GM12878 (cell line): Measurements from ENCODE around the gene CDHR5.

Experiments
- CEBPB ChIP-seq, 2 experiments: fragments of 150-350 bp in 1 of 2; IDR thresholded peaks; 2 replicates each; pipeline ENCODE4 v1.6.1; 2012 to 2014; ENCODE audit warnings: low read depth in 2 of 2, low read length in 2 of 2, borderline replicate concordance in 1 of 2, inconsistent platforms in 1 of 2
- DPF2 ChIP-seq: fragments of 450-650 bp; IDR thresholded peaks from 2 replicates; pipeline ENCODE4 v1.6.1; 2017; ENCODE audit warnings: mild to moderate bottlenecking
- EP300 ChIP-seq, 2 experiments: fragments of 150-350 bp in 1 of 2; IDR thresholded peaks; 2 replicates each; pipeline ENCODE4 v1.6.1; 2011 to 2012; ENCODE audit warnings: low read depth in 2 of 2, low read length in 2 of 2, borderline replicate concordance in 1 of 2, improper control_type of control experiment in 1 of 2, inconsistent platforms in 1 of 2; ENCODE audit not compliant: control insufficient read depth in 1 of 2
- EZH2 ChIP-seq: IDR thresholded peaks from 2 replicates; pipeline ENCODE4 v1.6.1; 2012; ENCODE audit warnings: low read depth, mild to moderate bottlenecking, control low read depth, inconsistent platforms, low read length, borderline replicate concordance; ENCODE audit not compliant: control insufficient read depth
- FOS ChIP-seq: IDR thresholded peaks from 3 replicates; pipeline ENCODE4 v1.6.1; 2011; ENCODE audit warnings: borderline replicate concordance; ENCODE audit not compliant: insufficient read length; ENCODE audit errors: extremely low read depth
- RAD21 ChIP-seq: IDR thresholded peaks from 2 replicates; pipeline ENCODE4 v1.6.1; 2011; ENCODE audit warnings: mild to moderate bottlenecking, low read depth, low read length, moderate library complexity; ENCODE audit not compliant: insufficient read depth
- ZNF24 ChIP-seq: fragments of 450-650 bp; IDR thresholded peaks from 2 replicates; pipeline ENCODE4 v1.6.1; 2017; ENCODE audit warnings: antibody characterized with exemption, mild to moderate bottlenecking
- ZSCAN29 ChIP-seq: fragments of 450-650 bp; IDR thresholded peaks from 2 replicates; pipeline ENCODE4 v1.6.1; 2017; ENCODE audit warnings: mild to moderate bottlenecking, moderate library complexity
- TF ChIP-seq, protein P1 (sequence below): IDR thresholded peaks from 2 replicates; pipeline ENCODE4 v1.6.1; 2011; ENCODE audit warnings: low read depth, low read length, improper control_type of control experiment, borderline replicate concordance
- TF ChIP-seq, protein P2 (sequence below), 3 experiments: IDR thresholded peaks in 2 of 3; conservative IDR thresholded peaks in 1 of 3; 2 replicates each; pipeline ENCODE4 v1.5.1; 2011; ENCODE audit warnings: low read depth in 3 of 3, low read length in 3 of 3, mild to moderate bottlenecking in 3 of 3, control low read depth in 2 of 3, moderate library complexity in 2 of 3, inconsistent platforms in 1 of 3, mixed read lengths in 1 of 3; ENCODE audit not compliant: control insufficient read depth in 2 of 3, insufficient read depth in 1 of 3; ENCODE audit errors: extremely low read depth in 1 of 3
- TF ChIP-seq, protein P3 (sequence below): IDR thresholded peaks from 2 replicates; pipeline ENCODE4 v1.6.1; 2011; ENCODE audit warnings: low read depth, mild to moderate bottlenecking, low read length, moderate library complexity, borderline replicate concordance; ENCODE audit errors: extremely low read depth

DNA sequence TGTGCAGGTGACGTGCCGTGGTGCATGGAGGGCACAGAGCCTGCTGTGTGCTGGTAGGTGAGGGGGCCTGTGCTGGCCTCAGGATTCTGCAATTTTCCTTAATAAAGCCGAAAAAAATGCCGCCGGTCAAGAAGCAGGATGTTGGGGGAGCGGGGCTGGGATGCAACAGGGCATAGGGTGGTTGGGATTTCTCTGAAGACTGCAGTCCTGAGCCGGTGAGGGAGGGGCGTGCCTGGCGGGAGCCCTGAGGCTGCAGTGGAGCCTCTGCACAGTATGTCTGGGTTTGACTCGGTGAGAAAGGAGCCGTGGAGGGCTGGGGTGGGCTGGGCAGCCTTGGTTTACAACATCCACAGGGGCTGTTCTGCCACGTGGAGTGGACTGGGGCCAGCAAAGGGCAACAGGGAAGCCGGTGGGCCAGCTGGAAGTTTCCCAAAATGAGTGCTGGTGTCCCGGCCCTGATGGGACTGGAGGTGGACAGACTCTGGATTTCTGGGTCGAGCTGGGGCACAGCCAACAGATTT is 1.3 kb downstream of the CDHR5 start:
- TF ChIP-seq, protein P1, sequence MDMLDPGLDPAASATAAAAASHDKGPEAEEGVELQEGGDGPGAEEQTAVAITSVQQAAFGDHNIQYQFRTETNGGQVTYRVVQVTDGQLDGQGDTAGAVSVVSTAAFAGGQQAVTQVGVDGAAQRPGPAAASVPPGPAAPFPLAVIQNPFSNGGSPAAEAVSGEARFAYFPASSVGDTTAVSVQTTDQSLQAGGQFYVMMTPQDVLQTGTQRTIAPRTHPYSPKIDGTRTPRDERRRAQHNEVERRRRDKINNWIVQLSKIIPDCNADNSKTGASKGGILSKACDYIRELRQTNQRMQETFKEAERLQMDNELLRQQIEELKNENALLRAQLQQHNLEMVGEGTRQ = no peak
- no peak for TF ChIP-seq ZSCAN29
- TF ChIP-seq DPF2 = no peak
- no peak for TF ChIP-seq EZH2
- TF ChIP-seq, protein P2, sequence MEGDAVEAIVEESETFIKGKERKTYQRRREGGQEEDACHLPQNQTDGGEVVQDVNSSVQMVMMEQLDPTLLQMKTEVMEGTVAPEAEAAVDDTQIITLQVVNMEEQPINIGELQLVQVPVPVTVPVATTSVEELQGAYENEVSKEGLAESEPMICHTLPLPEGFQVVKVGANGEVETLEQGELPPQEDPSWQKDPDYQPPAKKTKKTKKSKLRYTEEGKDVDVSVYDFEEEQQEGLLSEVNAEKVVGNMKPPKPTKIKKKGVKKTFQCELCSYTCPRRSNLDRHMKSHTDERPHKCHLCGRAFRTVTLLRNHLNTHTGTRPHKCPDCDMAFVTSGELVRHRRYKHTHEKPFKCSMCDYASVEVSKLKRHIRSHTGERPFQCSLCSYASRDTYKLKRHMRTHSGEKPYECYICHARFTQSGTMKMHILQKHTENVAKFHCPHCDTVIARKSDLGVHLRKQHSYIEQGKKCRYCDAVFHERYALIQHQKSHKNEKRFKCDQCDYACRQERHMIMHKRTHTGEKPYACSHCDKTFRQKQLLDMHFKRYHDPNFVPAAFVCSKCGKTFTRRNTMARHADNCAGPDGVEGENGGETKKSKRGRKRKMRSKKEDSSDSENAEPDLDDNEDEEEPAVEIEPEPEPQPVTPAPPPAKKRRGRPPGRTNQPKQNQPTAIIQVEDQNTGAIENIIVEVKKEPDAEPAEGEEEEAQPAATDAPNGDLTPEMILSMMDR (IDR thresholded peaks at IDR 0.05 in 2 of 3, conservative IDR thresholded peaks at IDR 0.05 in 1 of 3; ENCODE audit: control insufficient read depth in 2 of 3, extremely low read depth in 1 of 3, insufficient read depth in 1 of 3, low read depth in 3 of 3, low read length in 3 of 3) = no peak
- no peak for TF ChIP-seq RAD21
- TF ChIP-seq, protein P3, sequence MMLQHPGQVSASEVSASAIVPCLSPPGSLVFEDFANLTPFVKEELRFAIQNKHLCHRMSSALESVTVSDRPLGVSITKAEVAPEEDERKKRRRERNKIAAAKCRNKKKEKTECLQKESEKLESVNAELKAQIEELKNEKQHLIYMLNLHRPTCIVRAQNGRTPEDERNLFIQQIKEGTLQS = no peak
- TF ChIP-seq EP300 (IDR thresholded peaks at IDR 0.05; ENCODE audit: borderline replicate concordance in 1 of 2, control insufficient read depth in 1 of 2, low read depth in 2 of 2, low read length in 2 of 2) = no peak
- no peak for TF ChIP-seq CEBPB (IDR thresholded peaks at IDR 0.05; ENCODE audit: borderline replicate concordance in 1 of 2, low read depth in 2 of 2, low read length in 2 of 2)
- TF ChIP-seq ZNF24 = no peak
- TF ChIP-seq FOS = no peak
